ENCODE data around the gene RHBDL2.

DNA sequence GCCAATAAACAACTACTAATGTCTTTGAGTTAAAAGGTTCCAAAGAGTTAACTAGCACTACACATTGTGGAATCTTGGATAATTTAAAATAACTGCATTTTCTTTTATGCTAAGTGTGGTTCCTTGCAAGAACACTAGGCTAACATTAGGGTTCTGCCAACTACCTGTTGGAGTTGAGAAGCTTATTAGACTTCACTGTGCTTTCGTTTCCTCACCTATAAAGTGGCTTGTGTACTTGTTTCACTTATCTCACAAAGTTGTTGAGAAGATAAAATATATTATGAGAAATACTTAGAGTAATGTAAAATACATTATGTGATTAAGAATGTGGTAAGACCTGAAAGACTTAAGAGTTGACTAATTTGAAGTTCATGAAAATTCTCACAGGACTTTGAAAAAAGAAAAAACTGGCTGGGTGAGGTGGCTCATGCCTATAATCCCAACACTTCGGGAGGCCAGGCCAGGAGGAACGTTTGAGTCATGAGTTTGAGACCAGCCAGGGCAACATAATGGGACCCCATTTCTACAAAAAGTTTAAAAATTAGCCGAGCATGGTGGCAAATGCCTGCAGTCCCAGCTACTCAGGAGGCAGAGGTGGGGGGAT, 76.4 kb downstream of the RHBDL2 start:
- TF ChIP-seq, protein P1, sequence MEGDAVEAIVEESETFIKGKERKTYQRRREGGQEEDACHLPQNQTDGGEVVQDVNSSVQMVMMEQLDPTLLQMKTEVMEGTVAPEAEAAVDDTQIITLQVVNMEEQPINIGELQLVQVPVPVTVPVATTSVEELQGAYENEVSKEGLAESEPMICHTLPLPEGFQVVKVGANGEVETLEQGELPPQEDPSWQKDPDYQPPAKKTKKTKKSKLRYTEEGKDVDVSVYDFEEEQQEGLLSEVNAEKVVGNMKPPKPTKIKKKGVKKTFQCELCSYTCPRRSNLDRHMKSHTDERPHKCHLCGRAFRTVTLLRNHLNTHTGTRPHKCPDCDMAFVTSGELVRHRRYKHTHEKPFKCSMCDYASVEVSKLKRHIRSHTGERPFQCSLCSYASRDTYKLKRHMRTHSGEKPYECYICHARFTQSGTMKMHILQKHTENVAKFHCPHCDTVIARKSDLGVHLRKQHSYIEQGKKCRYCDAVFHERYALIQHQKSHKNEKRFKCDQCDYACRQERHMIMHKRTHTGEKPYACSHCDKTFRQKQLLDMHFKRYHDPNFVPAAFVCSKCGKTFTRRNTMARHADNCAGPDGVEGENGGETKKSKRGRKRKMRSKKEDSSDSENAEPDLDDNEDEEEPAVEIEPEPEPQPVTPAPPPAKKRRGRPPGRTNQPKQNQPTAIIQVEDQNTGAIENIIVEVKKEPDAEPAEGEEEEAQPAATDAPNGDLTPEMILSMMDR (conservative IDR thresholded peaks at IDR 0.05; ENCODE audit: low read depth in 2 of 2), result no peak
- TF ChIP-seq, protein P2, sequence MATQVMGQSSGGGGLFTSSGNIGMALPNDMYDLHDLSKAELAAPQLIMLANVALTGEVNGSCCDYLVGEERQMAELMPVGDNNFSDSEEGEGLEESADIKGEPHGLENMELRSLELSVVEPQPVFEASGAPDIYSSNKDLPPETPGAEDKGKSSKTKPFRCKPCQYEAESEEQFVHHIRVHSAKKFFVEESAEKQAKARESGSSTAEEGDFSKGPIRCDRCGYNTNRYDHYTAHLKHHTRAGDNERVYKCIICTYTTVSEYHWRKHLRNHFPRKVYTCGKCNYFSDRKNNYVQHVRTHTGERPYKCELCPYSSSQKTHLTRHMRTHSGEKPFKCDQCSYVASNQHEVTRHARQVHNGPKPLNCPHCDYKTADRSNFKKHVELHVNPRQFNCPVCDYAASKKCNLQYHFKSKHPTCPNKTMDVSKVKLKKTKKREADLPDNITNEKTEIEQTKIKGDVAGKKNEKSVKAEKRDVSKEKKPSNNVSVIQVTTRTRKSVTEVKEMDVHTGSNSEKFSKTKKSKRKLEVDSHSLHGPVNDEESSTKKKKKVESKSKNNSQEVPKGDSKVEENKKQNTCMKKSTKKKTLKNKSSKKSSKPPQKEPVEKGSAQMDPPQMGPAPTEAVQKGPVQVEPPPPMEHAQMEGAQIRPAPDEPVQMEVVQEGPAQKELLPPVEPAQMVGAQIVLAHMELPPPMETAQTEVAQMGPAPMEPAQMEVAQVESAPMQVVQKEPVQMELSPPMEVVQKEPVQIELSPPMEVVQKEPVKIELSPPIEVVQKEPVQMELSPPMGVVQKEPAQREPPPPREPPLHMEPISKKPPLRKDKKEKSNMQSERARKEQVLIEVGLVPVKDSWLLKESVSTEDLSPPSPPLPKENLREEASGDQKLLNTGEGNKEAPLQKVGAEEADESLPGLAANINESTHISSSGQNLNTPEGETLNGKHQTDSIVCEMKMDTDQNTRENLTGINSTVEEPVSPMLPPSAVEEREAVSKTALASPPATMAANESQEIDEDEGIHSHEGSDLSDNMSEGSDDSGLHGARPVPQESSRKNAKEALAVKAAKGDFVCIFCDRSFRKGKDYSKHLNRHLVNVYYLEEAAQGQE (IDR thresholded peaks at IDR 0.05; ENCODE audit: unreplicated experiment), result no peak
- no peak for TF ChIP-seq JUNB (IDR thresholded peaks at IDR 0.05; ENCODE audit: unreplicated experiment)
- TF ChIP-seq EZH2phosphoT487 (IDR thresholded peaks at IDR 0.05; ENCODE audit: unreplicated experiment), result no peak
- TF ChIP-seq CREB1 (CRISPR knock-in tag; IDR thresholded peaks at IDR 0.05; ENCODE audit: low read depth), result no peak
- TF ChIP-seq EZH2 (IDR thresholded peaks at IDR 0.05; ENCODE audit: low read depth, unreplicated experiment), result no peak
- TF ChIP-seq ZNF331 (CRISPR knock-in tag; IDR thresholded peaks at IDR 0.05; ENCODE audit: low read depth), result no peak
- no peak for TF ChIP-seq POLR2AphosphoS5 (IDR thresholded peaks at IDR 0.05; ENCODE audit: low read depth)
- no peak for TF ChIP-seq ZNF114 (CRISPR knock-in tag; IDR thresholded peaks at IDR 0.05)
- TF ChIP-seq, protein P3, sequence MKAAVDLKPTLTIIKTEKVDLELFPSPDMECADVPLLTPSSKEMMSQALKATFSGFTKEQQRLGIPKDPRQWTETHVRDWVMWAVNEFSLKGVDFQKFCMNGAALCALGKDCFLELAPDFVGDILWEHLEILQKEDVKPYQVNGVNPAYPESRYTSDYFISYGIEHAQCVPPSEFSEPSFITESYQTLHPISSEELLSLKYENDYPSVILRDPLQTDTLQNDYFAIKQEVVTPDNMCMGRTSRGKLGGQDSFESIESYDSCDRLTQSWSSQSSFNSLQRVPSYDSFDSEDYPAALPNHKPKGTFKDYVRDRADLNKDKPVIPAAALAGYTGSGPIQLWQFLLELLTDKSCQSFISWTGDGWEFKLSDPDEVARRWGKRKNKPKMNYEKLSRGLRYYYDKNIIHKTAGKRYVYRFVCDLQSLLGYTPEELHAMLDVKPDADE (IDR thresholded peaks at IDR 0.05), result no peak
- TF ChIP-seq NANOG (IDR thresholded peaks at IDR 0.05; ENCODE audit: borderline replicate concordance), result no peak
- TF ChIP-seq STAT1 (IDR thresholded peaks at IDR 0.05; ENCODE audit: unreplicated experiment), result no peak
